SH-SY5Y (cell line): ENCODE measurements around the gene MAPK9.

Source experiments
- GATA2 ChIP-seq: IDR thresholded peaks from 2 replicates; pipeline ENCODE4 v1.6.1; 2011; ENCODE audit warnings: mild to moderate bottlenecking, low read depth, low read length
- GATA3 ChIP-seq: IDR thresholded peaks from 2 replicates; pipeline ENCODE4 v1.6.1; 2011; ENCODE audit warnings: low read depth, mild to moderate bottlenecking, low read length, moderate library complexity

DNA sequence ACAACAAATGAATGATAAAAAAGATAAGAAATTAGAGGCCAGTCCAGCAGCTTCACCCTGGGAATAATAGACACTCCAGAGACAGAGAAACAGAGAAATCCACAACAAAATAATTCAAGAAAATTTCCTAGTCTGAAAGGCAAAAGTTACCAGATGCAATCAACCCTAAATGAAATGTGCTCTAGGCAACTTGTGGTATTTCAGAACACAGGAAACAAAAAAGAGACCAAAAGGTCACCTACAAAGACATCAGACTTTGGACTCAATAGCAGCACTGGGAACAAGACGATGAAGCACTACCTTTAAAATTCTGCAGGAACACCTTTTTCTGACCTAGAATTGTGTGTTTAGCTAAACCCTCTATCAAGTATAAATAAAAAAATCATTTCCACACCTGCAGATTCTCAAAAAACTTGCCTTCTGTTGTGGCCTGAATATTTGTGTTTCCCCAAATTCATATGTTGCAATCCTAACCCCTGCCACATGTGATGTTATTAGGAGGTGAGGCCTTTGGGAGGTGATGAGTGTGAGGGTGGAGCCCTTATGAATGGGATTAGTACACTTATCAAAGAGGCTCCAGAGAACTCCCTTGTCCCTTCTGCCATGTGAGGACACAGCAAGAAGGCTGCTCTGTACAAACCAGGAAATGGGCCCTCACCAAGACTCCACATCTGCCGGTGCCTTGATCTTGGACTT is 5.9 kb upstream of the MAPK9 start:
- TF ChIP-seq GATA3 (no peak), GATA2 (no peak)
